Measurements from ENCODE around the gene RECK.

- no peak for TF ChIP-seq FOXK2 (IDR thresholded peaks at IDR 0.05)
- TF ChIP-seq ZNF384 (IDR thresholded peaks at IDR 0.05): no peak
- no peak for TF ChIP-seq BHLHE40 (IDR thresholded peaks at IDR 0.05; ENCODE audit: borderline replicate concordance)
- no peak for TF ChIP-seq FOXM1 (IDR thresholded peaks at IDR 0.05; ENCODE audit: borderline replicate concordance)
- no peak for TF ChIP-seq CTBP1 (IDR thresholded peaks at IDR 0.05; ENCODE audit: borderline replicate concordance)
- TF ChIP-seq HDGF (IDR thresholded peaks at IDR 0.05; ENCODE audit: borderline replicate concordance): no peak
- TF ChIP-seq TARDBP (IDR thresholded peaks at IDR 0.05): no peak
- no peak for TF ChIP-seq SUZ12 (IDR thresholded peaks at IDR 0.05)
- no peak for TF ChIP-seq SP1 (IDR thresholded peaks at IDR 0.05)
- TF ChIP-seq L3MBTL2 (conservative IDR thresholded peaks at IDR 0.05): no peak
- TF ChIP-seq PKNOX1 (IDR thresholded peaks at IDR 0.05): no peak
- TF ChIP-seq ELF4 (IDR thresholded peaks at IDR 0.05): no peak
- no peak for TF ChIP-seq FOXA1 (IDR thresholded peaks at IDR 0.05)
- TF ChIP-seq ARNT (IDR thresholded peaks at IDR 0.05): no peak
These were observed 106.5 kb downstream of the RECK start for GRCh38 chr9:36143245-36143641.

All from HEK293T (cell line).